Spinal cord (tissue), 10 donors: ENCODE results near the gene RFTN1. TPM values are rescaled to one million over a fixed set of nuclear protein-coding genes. Genes with fewer than 3 reads are reported as not detected.

Experiments
- DNase-seq, 6 donors: peaks; one replicate each; pipeline versions ENCODE4 v3.0.0 to v3.0.0-alpha.2; 2013 to 2015; ENCODE audit warnings: low spot score in 6 of 6, low read depth in 4 of 6
- H3K27ac ChIP-seq: one replicate; pipeline ENCODE4 v1.5.1; 2013; ENCODE audit warnings: low read depth, low read length, control low read depth
- H3K27me3 ChIP-seq: one replicate; pipeline ENCODE4 v1.6.1; 2013; ENCODE audit warnings: low read length; ENCODE audit not compliant: control insufficient read depth, insufficient read depth
- H3K36me3 ChIP-seq: one replicate; pipeline ENCODE4 v1.6.1; 2013; ENCODE audit warnings: low read length; ENCODE audit not compliant: control insufficient read depth, insufficient read depth
- H3K4me1 ChIP-seq: one replicate; pipeline ENCODE4 v1.6.1; 2013; ENCODE audit warnings: low read length; ENCODE audit not compliant: control insufficient read depth, insufficient read depth
- H3K4me3 ChIP-seq: one replicate; pipeline ENCODE4 v1.5.1; 2013; ENCODE audit warnings: low read depth, low read length, control low read depth
- H3K9me3 ChIP-seq: one replicate; pipeline ENCODE4 v1.6.1; 2013; ENCODE audit warnings: low read length; ENCODE audit not compliant: control insufficient read depth, insufficient read depth
- WGBS: methylation state at CpG from one replicate; pipeline ENCODE4 v1.1.5; 2013; ENCODE audit warnings: missing lambda C conversion rate; ENCODE audit not compliant: insufficient coverage; 5-methylcytosine and 5-hydroxymethylcytosine counted together
- polyA plus RNA-seq, 2 donors: library from polyadenylated mRNA; unstranded; fragments of 120-200 nt; gene quantifications; one replicate each; pipeline ENCODE4 v1.2.1, GENCODE V29; 2013; ENCODE audit not compliant: insufficient read length in 2 of 2
- total RNA-seq, 2 donors: library from RNA; depleted of rRNA in 1 of 2; stranded (reverse); fragments of 120-200 nt in 1 of 2; fragments of >200 nt in 1 of 2; gene quantifications; one replicate each; pipeline versions ENCODE4 v1.2.3 to v1.2.4, GENCODE V29; 2013 to 2014
- donor health status: healthy.

The RFTN1 gene
- total and polyA plus RNA-seq, 4 donors: 15.6 to 26.8 (median 25.7) TPM

DNA sequence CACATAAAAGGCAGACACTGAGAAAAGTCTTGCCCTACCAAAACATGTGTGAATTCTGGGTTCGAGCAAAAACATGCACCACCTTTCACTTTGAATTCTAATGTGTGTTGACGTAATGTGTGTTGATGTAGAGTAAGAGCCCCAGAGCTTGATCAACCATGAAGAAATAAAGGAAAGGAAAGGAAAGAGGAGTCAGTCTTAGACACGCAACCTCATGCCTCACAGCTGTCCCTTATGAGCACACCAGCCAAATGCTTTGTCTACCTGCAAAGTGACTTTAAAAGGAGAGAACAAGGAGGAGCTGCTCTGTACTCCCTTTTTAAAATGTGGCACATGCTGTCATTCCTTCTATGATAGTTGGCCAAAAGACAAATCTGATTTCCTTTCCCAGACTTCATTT lies 80.8 kb downstream of the RFTN1 start:
- Histone ChIP-seq H3K4me1 (peaks cover 4% of the 10 kb centered on the region), H3K27ac (no peak overlapping the region), H3K27me3 (no peaks in the 10 kb centered on the region), H3K9me3 (no peaks in the 10 kb centered on the region), H3K4me3 (no peak overlapping the region), H3K36me3 (peaks cover 4% of the 10 kb centered on the region)
- DNase-seq: no peak
- WGBS: no CpG with 5 or more reads among the region's 3 CpGs

DNA sequence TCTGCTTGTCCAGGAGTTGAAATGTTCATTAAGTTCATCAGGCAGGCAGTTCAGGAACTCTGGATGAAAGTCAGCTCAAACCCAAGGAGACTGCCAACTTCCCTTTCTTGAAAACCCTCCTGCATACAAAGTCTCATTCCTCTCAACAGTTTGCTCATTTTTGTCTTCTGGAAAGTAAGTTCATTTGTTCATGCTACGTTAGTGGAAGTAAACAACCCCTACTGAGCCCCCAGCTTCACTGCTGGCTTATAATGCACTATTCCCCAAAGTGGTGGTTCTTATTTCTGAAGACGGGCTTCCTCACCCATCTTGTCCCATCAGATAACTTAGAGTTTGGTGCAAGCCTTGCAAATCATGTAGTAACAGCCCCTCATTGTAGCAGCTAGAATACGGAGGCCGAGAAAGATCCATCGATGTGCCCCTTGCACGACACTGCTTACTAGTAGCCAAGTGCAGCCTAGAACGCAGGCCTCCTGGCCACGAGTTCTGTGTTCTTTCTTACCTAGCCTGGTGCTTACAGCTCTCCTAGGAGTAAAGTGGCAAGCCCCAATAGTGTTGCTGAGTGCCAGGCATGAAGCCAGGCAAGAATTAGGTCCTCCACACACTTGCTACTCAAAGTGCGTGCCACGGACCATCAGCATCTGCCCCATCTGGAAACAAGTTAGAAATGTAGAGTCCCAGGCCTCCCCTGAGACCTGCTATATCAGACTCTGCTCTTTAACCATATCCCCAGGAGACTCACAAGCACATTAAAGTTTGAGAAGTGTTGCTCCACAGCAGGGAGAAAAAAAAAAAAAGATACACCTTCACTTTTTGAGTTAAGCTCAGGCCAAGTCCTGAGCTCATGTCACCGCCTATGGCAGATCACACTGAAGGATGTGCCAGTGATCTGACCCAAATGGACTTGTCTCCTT lies 82.5 kb downstream of the RFTN1 start:
- 81% methylated on average over 10 of the region's 11 CpGs for WGBS
- H3K4me1 ChIP-seq: peaks cover 4% of the 10 kb centered on the region
- DNase-seq: peak in 1 of 6 donors; percentile 26
- no peak overlapping the region for H3K4me3 ChIP-seq
- no peak overlapping the region for H3K27ac ChIP-seq
- H3K27me3 ChIP-seq: no peaks in the 10 kb centered on the region
- H3K9me3 ChIP-seq: no peaks in the 10 kb centered on the region
- peaks cover 4% of the 10 kb centered on the region for H3K36me3 ChIP-seq

DNA sequence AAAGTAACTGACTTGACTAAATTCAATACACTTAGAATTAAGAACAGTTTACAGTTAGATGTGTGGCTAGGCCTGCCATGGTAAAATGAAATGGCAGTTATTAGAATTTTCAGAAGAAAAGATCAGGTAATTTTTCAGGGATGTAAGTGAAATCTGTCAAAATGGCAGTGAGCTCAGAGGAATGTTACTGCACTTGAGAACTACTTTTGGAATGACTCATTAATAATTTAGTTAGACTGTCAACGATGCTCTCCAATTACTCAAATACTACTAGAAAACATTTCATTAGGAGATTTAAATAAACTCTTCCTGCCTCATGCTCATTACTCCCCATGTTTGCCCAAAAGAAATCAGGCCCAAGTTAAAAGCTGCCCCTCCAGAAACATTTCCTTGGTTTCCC lies 84.4 kb downstream of the RFTN1 start:
- WGBS: no CpG with 5 or more reads among the region's 1 CpG
- H3K27ac ChIP-seq: no peak overlapping the region

DNA sequence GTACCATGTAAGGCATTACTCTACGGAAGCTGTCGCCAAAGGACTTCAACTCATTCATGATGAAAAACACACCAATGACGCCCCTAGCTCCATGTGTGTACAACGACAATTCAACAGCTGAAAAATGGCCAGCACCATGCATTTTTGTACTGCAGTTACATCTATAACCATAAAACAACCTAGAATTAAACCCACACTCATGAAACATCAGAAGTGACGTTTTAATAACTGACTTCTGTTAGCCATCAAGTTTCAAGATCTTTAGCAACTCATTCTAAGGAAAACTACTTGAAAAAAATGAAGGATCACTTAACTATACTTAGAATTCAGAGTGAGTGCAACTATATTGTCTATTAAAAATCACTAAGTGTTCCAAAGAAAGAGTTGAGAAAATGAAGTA lies 84.9 kb downstream of the RFTN1 start:
- Histone ChIP-seq H3K4me3 (no peak overlapping the region), H3K27me3 (no peaks in the 10 kb centered on the region), H3K4me1 (peaks cover 4% of the 10 kb centered on the region), H3K36me3 (peaks cover under 1% of the 10 kb centered on the region), H3K9me3 (no peaks in the 10 kb centered on the region), H3K27ac (no peak overlapping the region)
- DNase-seq: no peak
- 87% methylated on average over 4 of the region's 5 CpGs for WGBS

More for the DNA sequence above, 84.4 kb downstream of the RFTN1 start:
- DNase-seq: no peak
- Histone ChIP-seq H3K4me3 (no peak overlapping the region), H3K36me3 (peaks cover 4% of the 10 kb centered on the region), H3K4me1 (peaks cover 4% of the 10 kb centered on the region), H3K9me3 (no peaks in the 10 kb centered on the region), H3K27me3 (no peaks in the 10 kb centered on the region)

DNA sequence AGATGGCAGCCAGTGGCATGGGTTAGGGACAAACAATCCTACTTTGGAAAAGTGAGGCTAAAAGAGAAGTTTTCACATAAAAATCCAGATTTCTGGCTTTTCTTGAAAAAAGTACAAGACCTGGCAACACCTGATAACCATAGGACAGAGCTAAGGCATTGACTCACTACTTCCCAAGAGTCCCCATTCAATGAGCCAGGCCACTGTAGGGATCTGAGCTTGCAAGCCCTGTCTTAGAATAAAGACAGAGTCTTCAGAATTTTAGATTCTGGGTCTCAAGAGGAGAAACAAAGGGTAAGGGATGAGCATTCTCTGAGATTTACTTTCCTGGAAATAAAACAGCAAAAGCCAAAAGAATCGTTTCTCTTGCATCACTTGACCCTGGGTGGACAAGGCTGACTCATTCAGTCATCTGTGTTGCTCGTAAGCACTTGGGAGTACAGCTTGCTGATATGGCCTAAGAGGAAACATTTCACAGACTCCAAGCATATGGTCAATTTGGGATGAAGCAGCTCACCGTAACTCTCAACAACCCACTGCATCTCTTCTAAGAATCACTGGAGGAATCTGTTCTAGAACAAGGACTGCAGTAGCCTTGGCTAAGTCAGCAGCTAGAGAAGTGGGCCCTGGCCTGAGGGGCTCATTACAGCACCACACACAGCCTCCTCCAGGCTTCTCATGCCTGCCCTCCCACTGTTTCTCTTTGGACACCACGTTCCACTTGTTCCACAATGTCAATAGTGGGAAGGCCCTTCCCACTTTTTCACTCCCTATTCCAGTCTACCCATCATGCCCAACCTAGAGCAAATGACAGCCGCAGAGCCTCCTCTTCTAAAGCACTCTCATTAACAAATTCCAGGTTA lies 86.2 kb downstream of the RFTN1 start:
- Histone ChIP-seq H3K4me3 (no peak overlapping the region), H3K27ac (no peak overlapping the region), H3K9me3 (no peaks in the 10 kb centered on the region), H3K27me3 (no peaks in the 10 kb centered on the region), H3K4me1 (peaks cover 4% of the 10 kb centered on the region), H3K36me3 (no peaks in the 10 kb centered on the region)
- 77% methylated on average over 4 of the region's 5 CpGs for WGBS
- DNase-seq: no peak

DNA sequence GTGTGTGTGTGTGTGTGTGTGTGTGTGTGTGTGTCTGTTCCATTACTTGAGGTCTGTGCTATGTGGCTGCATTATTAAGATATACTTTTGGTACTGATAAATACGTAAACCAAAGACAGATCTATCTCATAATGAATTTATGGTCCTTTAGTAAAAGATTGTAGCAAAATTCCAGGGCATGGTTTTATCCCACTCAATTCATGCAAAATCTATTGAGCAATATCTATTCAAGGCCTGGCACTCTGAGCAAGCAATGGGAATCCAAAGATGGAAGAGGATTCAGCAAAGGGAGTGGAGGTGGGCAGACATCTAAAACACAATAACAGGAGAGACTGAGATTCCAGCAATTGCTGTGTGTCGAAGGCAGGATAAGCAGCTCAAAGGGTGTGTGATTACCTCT lies 86.8 kb downstream of the RFTN1 start:
- WGBS: no CpG with 5 or more reads among the region's 2 CpGs
- Histone ChIP-seq H3K36me3 (no peaks in the 10 kb centered on the region), H3K4me3 (no peak overlapping the region)

DNA sequence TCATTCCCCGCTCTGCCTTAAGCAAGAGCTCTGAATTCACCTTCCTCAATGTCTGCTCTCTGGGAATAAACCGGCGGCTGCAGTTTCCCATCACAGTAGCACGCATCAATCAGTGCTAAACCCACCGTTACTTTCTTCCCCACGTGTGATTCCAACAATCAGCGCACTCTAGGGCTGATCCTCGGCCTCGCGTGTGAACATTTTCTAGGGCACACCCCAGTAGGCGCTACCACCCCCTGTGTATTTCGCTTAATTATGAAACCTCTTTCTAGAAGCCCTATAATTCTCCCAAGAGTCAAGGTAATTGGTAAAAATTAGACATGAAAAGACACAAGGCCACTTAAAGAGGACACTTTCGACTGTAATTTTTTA lies 87.5 kb downstream of the RFTN1 start:
- Histone ChIP-seq H3K36me3 (no peaks in the 10 kb centered on the region), H3K4me3 (no peak overlapping the region), H3K27me3 (no peaks in the 10 kb centered on the region), H3K4me1 (peaks cover 1% of the 10 kb centered on the region), H3K9me3 (no peaks in the 10 kb centered on the region), H3K27ac (no peak overlapping the region)
- peak in 1 of 6 donors; percentile 61 for DNase-seq
- 74% methylated on average over 8 of the region's 13 CpGs for WGBS

More for the DNA sequence above, 86.8 kb downstream of the RFTN1 start:
- DNase-seq: no peak
- Histone ChIP-seq H3K9me3 (no peaks in the 10 kb centered on the region), H3K27ac (no peak overlapping the region), H3K4me1 (peaks cover 4% of the 10 kb centered on the region), H3K27me3 (no peaks in the 10 kb centered on the region)

DNA sequence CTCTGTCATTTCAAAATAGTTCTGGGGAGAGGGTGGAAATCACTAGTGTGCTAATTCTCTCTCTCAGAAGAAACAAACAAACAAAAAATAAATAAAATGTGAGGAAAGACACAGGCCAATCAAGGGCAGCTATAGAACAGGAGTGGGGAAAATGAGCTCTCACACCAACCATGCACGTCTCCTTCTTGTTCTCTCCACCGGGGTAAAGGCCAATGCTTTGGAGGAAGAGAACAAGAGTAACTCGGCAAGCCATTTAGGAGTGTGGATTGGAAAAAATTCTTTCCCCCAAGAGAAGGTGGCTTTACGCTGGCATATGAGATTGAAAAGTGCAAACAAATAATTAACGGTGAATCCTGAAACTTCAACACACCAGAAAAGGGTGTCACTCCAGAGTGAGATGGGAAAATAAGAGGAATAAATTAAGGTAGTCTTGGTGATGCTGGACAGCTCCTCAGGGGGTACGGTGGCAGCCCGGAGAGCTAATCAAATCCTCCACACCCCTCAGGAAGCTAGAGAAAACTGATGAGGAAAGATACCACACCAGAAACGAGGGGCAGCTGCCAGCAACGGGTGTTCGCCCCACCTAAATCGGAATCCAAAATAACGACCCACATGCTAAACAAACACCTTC lies 88.0 kb downstream of the RFTN1 start:
- no peak for DNase-seq
- no peak overlapping the region for H3K27ac ChIP-seq
- 65% methylated on average over 4 of the region's 12 CpGs for WGBS

DNA sequence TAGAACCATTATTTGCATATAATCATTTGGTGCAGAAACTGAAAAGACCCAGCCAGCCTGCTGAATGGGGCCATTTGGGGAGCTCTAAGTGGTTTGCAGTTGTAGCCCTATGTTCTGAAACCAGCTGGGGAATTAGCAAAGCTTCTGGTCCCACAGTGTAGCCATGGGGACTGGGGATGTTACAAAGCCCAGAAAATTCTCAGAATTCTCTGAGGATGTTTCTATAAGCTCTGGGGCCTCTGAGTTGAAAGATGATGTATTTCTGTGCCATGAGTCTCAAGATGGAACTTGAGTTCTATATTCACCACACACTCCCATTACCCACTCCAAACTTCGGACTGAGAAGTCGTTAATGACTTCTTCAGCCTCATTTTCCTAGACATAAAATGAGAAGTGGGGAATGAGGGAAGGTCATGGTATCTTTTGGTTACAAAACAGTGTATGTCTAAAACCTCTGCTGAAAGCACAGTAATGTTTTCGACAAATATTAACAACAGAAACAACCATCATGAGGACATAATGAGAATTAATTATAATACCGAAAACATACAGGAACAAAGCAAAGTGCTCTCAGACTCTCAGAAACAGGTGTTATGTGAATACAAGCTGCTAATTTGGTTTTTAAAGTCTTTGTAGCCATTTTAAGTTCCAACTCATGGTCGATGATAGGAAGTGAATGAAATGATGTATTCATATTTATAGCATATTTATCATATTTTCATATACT lies 89.4 kb downstream of the RFTN1 start:
- Histone ChIP-seq H3K27me3 (no peaks in the 10 kb centered on the region), H3K4me1 (no peaks in the 10 kb centered on the region), H3K9me3 (no peaks in the 10 kb centered on the region), H3K36me3 (no peaks in the 10 kb centered on the region), H3K4me3 (no peak overlapping the region), H3K27ac (no peak overlapping the region)
- no CpG with 5 or more reads among the region's 5 CpGs for WGBS
- no peak for DNase-seq

More for the DNA sequence above, 88.0 kb downstream of the RFTN1 start:
- Histone ChIP-seq H3K4me1 (no peaks in the 10 kb centered on the region), H3K9me3 (no peaks in the 10 kb centered on the region), H3K36me3 (no peaks in the 10 kb centered on the region), H3K4me3 (no peak overlapping the region), H3K27me3 (no peaks in the 10 kb centered on the region)
